GF-D8 (cell line): ENCODE measurements around the gene P2RX4.
"Not testable (repeated sequence)": the region's sequence is repeated elsewhere in the genome, so short reads cannot be mapped to it uniquely, and the experiment has no call there.

Experiments used
- DNase-seq: peaks from one replicate; lab custom pipeline; 2025; lab: John Stamatoyannopoulos, UW

Gene P2RX4

GRCh38 chr12:121277374-121277759 lies 67.4 kb downstream of the P2RX4 start:
- no peak for DNase-seq

- no peak for DNase-seq
These were observed 68.5 kb downstream of the P2RX4 start for GRCh38 chr12:121278169-121279070.

- DNase-seq = no peak
These were observed 69.1 kb downstream of the P2RX4 start for GRCh38 chr12:121279071-121279375.

- no peak for DNase-seq
These were observed 69.6 kb downstream of the P2RX4 start for GRCh38 chr12:121279507-121279915.

- DNase-seq = not testable (repeated sequence)
These were observed 70.6 kb downstream of the P2RX4 start for GRCh38 chr12:121280531-121280930.

- not testable (repeated sequence) for DNase-seq
These were observed 71.2 kb downstream of the P2RX4 start for GRCh38 chr12:121281116-121281515.

- DNase-seq = no peak
These were observed 72.3 kb downstream of the P2RX4 start for GRCh38 chr12:121282072-121282742.

- DNase-seq = not testable (repeated sequence)
These were observed 73.0 kb downstream of the P2RX4 start for GRCh38 chr12:121282910-121283309.

GRCh38 chr12:121283388-121283787 lies 73.5 kb downstream of the P2RX4 start:
- no peak for DNase-seq
